Activated T-helper 17 cell treated with anti-CD3 and anti-CD28 coated beads, Interleukin-2, amount 50 U/mL, for 72 hours (primary cell): ENCODE measurements around the gene DNAJC5G. TPM values are rescaled to one million over a fixed set of nuclear protein-coding genes. Genes with fewer than 3 reads are reported as not detected.

Experiments used
- ATAC-seq: fragments of 150-1000 bp; cut with Tn5 transposase; replicated peaks from 2 replicates; pipeline ENCODE4 v1.10.0; 2021; ENCODE audit warnings: mild to moderate bottlenecking, moderate library complexity
- H3K27ac Mint-ChIP-seq: one replicate; pipeline ENCODE4 v1.8.0; 2022; ENCODE audit warnings: mixed read lengths
- H3K27me3 Mint-ChIP-seq: one replicate; pipeline ENCODE4 v1.8.0; 2022; ENCODE audit warnings: mixed read lengths
- H3K36me3 Mint-ChIP-seq: one replicate; pipeline ENCODE4 v1.8.0; 2022; ENCODE audit warnings: low read depth, mild to moderate bottlenecking, mixed read lengths
- H3K4me1 Mint-ChIP-seq: one replicate; pipeline ENCODE4 v1.8.0; 2022; ENCODE audit warnings: mixed read lengths
- H3K4me3 Mint-ChIP-seq: one replicate; pipeline ENCODE4 v1.8.0; 2022; ENCODE audit warnings: mild to moderate bottlenecking, mixed read lengths
- H3K9me3 Mint-ChIP-seq: one replicate; pipeline ENCODE4 v1.8.0; 2022; ENCODE audit warnings: mixed read lengths
- total RNA-seq, 2 donors: library from RNA; stranded (reverse); gene quantifications; one replicate each; pipeline ENCODE4 v1.2.3, GENCODE V29; 2022

The DNAJC5G gene, protein sequence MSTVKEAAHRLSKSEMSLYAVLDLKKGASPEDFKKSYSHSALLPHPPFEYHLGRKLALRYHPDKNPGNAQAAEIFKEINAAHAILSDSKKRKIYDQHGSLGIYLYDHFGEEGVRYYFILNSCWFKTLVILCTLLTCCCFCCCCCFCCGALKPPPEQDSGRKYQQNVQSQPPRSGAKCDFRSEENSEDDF
- total RNA-seq = not detected

DNA sequence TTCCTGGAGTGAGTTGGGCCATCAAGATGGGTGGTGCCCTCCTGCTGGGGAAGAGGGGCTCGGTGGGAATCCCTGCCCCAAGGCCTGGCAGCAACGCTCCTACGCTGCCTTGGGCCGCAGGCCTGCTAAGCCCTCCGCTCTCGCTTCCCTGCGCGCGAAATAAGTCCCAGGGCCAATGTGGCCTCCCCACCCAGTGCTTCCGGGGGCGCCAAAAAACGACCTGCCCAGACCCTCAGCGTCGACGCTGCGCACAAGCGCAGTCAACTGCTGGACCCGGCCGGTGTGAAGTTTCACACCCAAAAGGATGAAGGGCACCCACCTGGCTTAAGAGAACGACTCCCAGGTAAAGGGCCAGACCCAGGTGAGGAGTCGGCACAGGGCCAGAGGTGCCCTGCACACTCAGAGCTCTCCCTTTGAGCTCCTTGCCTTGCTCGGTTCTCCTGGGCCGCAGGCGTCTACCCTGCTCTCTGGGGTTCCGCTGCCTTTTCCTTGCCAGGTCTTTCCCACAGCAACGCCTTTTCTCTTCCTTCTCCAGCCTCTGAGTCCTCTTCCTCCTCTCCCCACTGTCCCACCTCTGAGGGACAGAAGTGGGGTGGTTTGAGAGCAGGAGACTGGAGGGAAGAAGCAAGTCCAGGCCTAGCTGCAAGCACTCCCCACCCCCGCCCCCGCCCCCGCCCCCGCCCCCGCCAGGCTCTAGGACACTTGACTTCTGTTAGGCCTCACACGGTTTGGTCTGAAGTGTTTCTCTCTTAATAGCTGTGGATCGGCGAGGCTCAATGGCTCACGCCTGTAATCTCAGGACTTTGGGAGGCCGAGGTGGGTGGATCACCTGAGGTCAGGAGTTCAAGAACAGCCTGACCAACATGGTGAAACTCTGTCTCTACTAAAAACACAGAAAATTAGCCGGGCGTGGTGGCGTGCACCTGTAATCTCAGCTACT, at the start of gene DNAJC5G:
DNAJC5G (plus strand) TSS at position 223 of the 940 bp plus-strand sequence. CDS start 1,296 bp downstream, outside the sequence.
- no peak within 1 kb of the TSS for H3K4me3 Mint-ChIP-seq
- peaks cover 13% of the 10 kb centered on the region for H3K27me3 Mint-ChIP-seq
- no peaks in the 10 kb centered on the region for H3K36me3 Mint-ChIP-seq

DNA sequence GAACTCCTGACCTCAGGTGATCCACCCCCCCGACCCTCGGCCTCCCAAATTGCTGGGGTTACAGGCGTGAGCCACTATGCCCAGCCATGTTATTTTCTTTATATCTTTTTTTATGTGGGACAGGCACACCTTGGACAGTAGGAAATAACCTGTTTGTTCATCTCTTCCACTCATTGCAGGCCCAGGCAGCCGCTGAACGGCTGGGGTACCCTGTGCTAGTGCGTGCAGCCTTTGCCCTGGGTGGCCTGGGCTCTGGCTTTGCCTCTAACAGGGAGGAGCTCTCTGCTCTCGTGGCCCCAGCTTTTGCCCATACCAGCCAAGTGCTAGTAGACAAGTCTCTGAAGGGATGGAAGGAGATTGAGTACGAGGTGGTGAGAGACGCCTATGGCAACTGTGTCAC, 49.7 kb upstream of the DNAJC5G start:
- no peak for ATAC-seq
- no peak overlapping the region for H3K4me3 Mint-ChIP-seq
- peaks cover 99% of the 10 kb centered on the region for H3K36me3 Mint-ChIP-seq
- no peaks in the 10 kb centered on the region for H3K4me1 Mint-ChIP-seq
- no peaks in the 10 kb centered on the region for H3K9me3 Mint-ChIP-seq
- no peaks in the 10 kb centered on the region for H3K27me3 Mint-ChIP-seq
- no peak overlapping the region for H3K27ac Mint-ChIP-seq

More for the DNA sequence above, at the start of gene DNAJC5G:
- H3K9me3 Mint-ChIP-seq = no peaks in the 10 kb centered on the region
- H3K27ac Mint-ChIP-seq = no peak within 1 kb of the TSS
- H3K4me1 Mint-ChIP-seq = peaks cover 5% of the 10 kb centered on the region
- no peak for ATAC-seq

GRCh38 chr2:27227501-27227900, 47.7 kb upstream of the DNAJC5G start:
- no peaks in the 10 kb centered on the region for H3K27me3 Mint-ChIP-seq
- H3K4me3 Mint-ChIP-seq = no peak overlapping the region
- H3K36me3 Mint-ChIP-seq = peaks cover 99% of the 10 kb centered on the region
- no peak for ATAC-seq
- no peak overlapping the region for H3K27ac Mint-ChIP-seq
- H3K9me3 Mint-ChIP-seq = no peaks in the 10 kb centered on the region
- no peaks in the 10 kb centered on the region for H3K4me1 Mint-ChIP-seq

DNA sequence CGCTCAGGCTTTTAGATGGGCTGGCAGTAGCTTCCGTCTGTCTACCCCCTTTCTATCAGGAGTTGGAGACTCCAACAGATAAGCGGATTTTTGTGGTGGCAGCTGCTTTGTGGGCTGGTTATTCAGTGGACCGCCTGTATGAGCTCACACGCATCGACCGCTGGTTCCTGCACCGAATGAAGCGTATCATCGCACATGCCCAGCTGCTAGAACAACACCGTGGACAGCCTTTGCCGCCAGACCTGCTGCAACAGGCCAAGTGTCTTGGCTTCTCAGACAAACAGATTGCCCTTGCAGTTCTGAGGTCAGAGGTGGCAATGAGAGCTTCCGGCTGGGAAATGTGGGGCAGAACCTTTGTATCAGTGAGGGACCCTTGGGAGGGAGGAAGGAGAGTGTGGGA, 43.3 kb upstream of the DNAJC5G start:
- no peak overlapping the region for H3K4me3 Mint-ChIP-seq
- H3K27ac Mint-ChIP-seq = no peak overlapping the region
- no peak for ATAC-seq
- H3K36me3 Mint-ChIP-seq = peaks cover 99% of the 10 kb centered on the region
- no peaks in the 10 kb centered on the region for H3K4me1 Mint-ChIP-seq
- H3K27me3 Mint-ChIP-seq = no peaks in the 10 kb centered on the region
- no peaks in the 10 kb centered on the region for H3K9me3 Mint-ChIP-seq

DNA sequence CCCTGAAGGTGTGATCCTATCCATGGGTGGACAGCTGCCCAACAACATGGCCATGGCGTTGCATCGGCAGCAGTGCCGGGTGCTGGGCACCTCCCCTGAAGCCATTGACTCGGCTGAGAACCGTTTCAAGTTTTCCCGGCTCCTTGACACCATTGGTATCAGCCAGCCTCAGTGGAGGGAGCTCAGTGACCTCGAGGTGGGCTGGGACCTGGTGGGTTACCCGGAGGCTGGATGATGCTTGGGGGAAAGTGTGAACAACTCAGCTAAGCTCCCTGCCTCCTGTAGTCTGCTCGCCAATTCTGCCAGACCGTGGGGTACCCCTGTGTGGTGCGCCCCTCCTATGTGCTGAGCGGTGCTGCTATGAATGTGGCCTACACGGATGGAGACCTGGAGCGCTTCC, 41.9 kb upstream of the DNAJC5G start:
- Mint-ChIP-seq H3K36me3 (peaks cover 99% of the 10 kb centered on the region), H3K27ac (no peak overlapping the region), H3K4me1 (no peaks in the 10 kb centered on the region), H3K9me3 (no peaks in the 10 kb centered on the region), H3K4me3 (no peak overlapping the region), H3K27me3 (no peaks in the 10 kb centered on the region)
- ATAC-seq = no peak

DNA sequence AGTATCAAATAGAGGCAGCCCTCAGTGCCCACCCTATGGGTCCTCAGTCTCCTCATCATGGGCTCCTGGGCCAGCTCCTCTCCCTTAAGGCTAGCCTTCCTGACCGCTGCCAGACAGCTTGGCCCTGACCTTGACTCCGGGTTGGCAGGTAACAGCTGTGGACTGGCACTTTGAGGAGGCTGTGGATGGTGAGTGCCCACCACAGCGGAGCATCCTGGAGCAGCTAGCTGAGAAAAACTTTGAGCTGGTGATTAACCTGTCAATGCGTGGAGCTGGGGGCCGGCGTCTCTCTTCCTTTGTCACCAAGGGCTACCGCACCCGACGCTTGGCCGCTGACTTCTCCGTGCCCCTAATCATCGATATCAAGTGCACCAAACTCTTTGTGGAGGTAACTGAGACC, 39.1 kb upstream of the DNAJC5G start:
- Mint-ChIP-seq H3K27me3 (no peaks in the 10 kb centered on the region), H3K27ac (no peak overlapping the region), H3K36me3 (peaks cover 100% of the 10 kb centered on the region), H3K9me3 (no peaks in the 10 kb centered on the region), H3K4me3 (no peak overlapping the region), H3K4me1 (no peaks in the 10 kb centered on the region)
- ATAC-seq = no peak

- Mint-ChIP-seq H3K9me3 (no peaks in the 10 kb centered on the region), H3K4me1 (no peaks in the 10 kb centered on the region), H3K4me3 (no peak overlapping the region), H3K36me3 (peaks cover 100% of the 10 kb centered on the region), H3K27ac (no peak overlapping the region), H3K27me3 (no peaks in the 10 kb centered on the region)
- ATAC-seq = no peak
These were observed 38.6 kb upstream of the DNAJC5G start for GRCh38 chr2:27236626-27237025.

- no peak for ATAC-seq
- H3K36me3 Mint-ChIP-seq = peaks cover 100% of the 10 kb centered on the region
These were observed 37.8 kb upstream of the DNAJC5G start for GRCh38 chr2:27237341-27237945.

GRCh38 chr2:27238976-27239375, 36.3 kb upstream of the DNAJC5G start:
- Mint-ChIP-seq H3K4me1 (no peaks in the 10 kb centered on the region), H3K27ac (no peak overlapping the region), H3K4me3 (no peak overlapping the region), H3K36me3 (peaks cover 100% of the 10 kb centered on the region), H3K27me3 (no peaks in the 10 kb centered on the region), H3K9me3 (no peaks in the 10 kb centered on the region)
- no peak for ATAC-seq

More at GRCh38 chr2:27237341-27237945, 37.8 kb upstream of the DNAJC5G start:
- Mint-ChIP-seq H3K4me3 (no peak overlapping the region), H3K27me3 (no peaks in the 10 kb centered on the region), H3K27ac (no peak overlapping the region), H3K9me3 (no peaks in the 10 kb centered on the region), H3K4me1 (no peaks in the 10 kb centered on the region)

GRCh38 chr2:27240406-27240805, 34.8 kb upstream of the DNAJC5G start:
- ATAC-seq = no peak
- Mint-ChIP-seq H3K9me3 (no peaks in the 10 kb centered on the region), H3K27me3 (no peaks in the 10 kb centered on the region), H3K36me3 (peaks cover 90% of the 10 kb centered on the region), H3K4me3 (no peak overlapping the region), H3K27ac (no peak overlapping the region), H3K4me1 (no peaks in the 10 kb centered on the region)

- peaks cover 75% of the 10 kb centered on the region for H3K36me3 Mint-ChIP-seq
- no peaks in the 10 kb centered on the region for H3K9me3 Mint-ChIP-seq
- no peak overlapping the region for H3K27ac Mint-ChIP-seq
- H3K4me1 Mint-ChIP-seq = no peaks in the 10 kb centered on the region
- no peak overlapping the region for H3K4me3 Mint-ChIP-seq
- ATAC-seq = no peak
- H3K27me3 Mint-ChIP-seq = no peaks in the 10 kb centered on the region
These were observed 33.2 kb upstream of the DNAJC5G start for GRCh38 chr2:27241761-27242613.

GRCh38 chr2:27242614-27242951, 32.6 kb upstream of the DNAJC5G start:
- Mint-ChIP-seq H3K9me3 (no peaks in the 10 kb centered on the region), H3K4me1 (no peaks in the 10 kb centered on the region), H3K27me3 (no peaks in the 10 kb centered on the region), H3K4me3 (no peak overlapping the region), H3K27ac (no peak overlapping the region), H3K36me3 (peaks cover 69% of the 10 kb centered on the region)
- no peak for ATAC-seq

GRCh38 chr2:27243391-27244130, 31.7 kb upstream of the DNAJC5G start:
- Mint-ChIP-seq H3K4me1 (no peaks in the 10 kb centered on the region), H3K27ac (no peak overlapping the region), H3K36me3 (peaks cover 59% of the 10 kb centered on the region), H3K27me3 (no peaks in the 10 kb centered on the region), H3K9me3 (no peaks in the 10 kb centered on the region), H3K4me3 (no peak overlapping the region)
- ATAC-seq = no peak

DNA sequence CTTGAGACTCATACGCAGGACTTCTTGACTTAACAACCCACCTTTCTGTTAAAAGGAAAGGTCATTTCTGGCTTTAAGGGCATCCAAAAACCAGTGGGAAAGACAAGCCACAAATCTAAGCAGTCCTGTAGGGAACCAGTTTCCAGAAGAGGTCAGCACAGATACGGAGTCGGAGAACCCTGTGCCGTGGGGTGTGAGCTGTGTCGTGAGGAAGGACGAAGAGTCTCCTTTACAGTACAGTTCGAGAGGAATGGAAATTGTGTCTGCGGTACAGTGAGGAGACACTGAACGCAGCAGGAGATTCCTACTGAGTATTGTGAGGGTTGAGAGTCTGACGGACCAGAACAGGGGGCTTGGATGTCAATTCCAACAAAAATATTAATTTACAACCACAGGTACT, 30.1 kb upstream of the DNAJC5G start:
- Mint-ChIP-seq H3K36me3 (peaks cover 43% of the 10 kb centered on the region), H3K9me3 (no peaks in the 10 kb centered on the region), H3K27ac (no peak overlapping the region), H3K27me3 (peaks cover 4% of the 10 kb centered on the region), H3K4me1 (no peaks in the 10 kb centered on the region), H3K4me3 (no peak overlapping the region)
- no peak for ATAC-seq
